ENCODE data around the gene RHD.

GRCh38 chr1:25355841-25356395, 83.6 kb downstream of the RHD start:
- no peak for TF ChIP-seq POLR2A (IDR thresholded peaks at IDR 0.05)
- TF ChIP-seq, protein P1, sequence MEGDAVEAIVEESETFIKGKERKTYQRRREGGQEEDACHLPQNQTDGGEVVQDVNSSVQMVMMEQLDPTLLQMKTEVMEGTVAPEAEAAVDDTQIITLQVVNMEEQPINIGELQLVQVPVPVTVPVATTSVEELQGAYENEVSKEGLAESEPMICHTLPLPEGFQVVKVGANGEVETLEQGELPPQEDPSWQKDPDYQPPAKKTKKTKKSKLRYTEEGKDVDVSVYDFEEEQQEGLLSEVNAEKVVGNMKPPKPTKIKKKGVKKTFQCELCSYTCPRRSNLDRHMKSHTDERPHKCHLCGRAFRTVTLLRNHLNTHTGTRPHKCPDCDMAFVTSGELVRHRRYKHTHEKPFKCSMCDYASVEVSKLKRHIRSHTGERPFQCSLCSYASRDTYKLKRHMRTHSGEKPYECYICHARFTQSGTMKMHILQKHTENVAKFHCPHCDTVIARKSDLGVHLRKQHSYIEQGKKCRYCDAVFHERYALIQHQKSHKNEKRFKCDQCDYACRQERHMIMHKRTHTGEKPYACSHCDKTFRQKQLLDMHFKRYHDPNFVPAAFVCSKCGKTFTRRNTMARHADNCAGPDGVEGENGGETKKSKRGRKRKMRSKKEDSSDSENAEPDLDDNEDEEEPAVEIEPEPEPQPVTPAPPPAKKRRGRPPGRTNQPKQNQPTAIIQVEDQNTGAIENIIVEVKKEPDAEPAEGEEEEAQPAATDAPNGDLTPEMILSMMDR (IDR thresholded peaks at IDR 0.05): no peak
